HT1080 (cell line): Measurements from ENCODE around the gene DPYD. TPM values are rescaled to one million over a fixed set of nuclear protein-coding genes. Genes with fewer than 3 reads are reported as not detected.

Source experiments
- DNase-seq: peaks from one replicate; pipeline ENCODE4 v3.0.0-alpha.2; 2015; ENCODE audit warnings: low read depth
- total RNA-seq: library from RNA; depleted of rRNA; stranded (reverse); fragments of >200 nt; shearing (Covaris generic); gene quantifications from 2 replicates; pipeline ENCODE4 v1.2.3, GENCODE V29; 2014

The DPYD gene
- total RNA-seq, 1 experiment from 2014 or later: 24.1 TPM

DNA sequence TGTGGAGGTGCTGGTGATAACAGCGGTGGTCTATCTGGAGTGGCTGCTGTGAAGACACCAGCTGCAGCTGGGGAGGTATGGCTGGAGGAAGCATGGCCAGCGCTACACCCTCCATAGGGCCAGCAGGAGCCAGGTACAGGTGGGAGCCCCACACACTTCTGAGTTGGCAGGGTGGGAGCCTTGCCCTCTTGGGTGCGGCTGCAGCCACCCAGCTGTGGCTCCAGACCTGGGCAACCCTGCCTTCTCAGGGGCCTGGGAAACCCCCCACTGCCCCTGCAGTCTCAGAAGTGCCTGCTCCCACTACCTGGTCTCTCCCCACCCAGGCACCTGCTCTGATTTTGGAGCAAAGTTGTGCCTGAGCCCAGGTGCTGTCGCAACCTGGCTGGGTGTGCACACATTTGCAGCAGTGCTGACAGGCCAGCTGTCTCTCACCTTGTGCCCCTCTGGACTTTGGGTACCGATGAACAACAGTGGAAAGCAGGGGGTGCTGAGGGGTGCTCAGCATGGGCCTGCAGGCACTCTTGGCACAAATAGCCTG lies 76.2 kb downstream of the DPYD start:
- DNase-seq: no peak

DNA sequence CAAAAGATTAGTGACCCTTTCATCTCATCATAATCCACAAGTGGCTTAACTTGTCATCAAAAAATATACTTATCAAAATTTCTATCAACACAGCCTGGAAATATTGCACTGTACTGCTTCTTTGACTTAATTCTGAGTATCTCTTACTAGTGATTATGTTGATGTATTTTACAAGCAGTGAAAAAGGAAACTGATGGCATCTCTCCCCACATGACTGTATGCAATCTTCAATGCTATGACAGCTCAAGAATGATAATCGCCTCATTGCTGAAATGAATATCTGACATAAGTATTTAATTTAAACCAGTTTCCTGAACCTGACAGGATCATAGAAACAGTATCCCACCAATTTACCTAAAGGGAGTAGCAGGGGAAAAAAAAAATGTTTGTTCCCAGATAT lies 79.5 kb downstream of the DPYD start:
- DNase-seq: no peak

- no peak for DNase-seq
Observed at GRCh38 chr1:97837161-97837560, 83.7 kb downstream of the DPYD start.

DNA sequence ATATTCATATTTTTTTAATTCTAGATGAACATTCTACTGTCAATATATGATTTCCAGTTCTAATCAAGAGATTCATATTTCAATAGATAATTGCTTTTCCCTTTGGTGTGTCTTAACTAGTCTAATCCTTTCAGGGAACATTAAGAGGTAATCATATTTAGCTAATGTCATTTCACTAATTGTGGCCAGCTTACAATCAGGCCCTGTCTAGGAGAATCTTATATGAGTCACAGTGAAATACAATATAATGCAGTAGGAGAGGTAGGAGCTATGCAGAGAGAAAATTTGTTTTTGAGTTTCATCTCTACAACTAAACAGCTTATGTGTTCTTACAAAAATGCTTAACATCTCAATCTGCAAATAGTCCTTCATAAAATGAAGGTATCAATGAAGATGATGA lies 85.9 kb downstream of the DPYD start:
- DNase-seq: no peak

DNA sequence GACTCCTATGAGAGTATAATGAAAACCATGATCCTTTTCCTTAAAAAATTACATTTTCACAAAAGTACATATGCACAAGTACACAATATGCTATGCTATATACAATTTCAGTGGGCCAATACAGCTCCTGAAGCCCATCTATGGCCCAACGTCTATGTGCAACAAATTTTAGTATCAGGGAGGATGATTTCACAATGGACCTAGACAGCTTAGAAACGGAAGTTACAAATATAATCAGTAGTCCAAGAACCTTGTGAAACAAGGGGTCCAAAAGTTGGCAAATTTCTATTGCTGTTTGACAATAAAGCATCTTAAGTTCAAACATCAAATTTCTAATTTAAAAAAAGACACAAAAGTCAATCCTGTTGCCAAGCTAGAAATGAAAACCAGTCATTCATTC lies 87.0 kb downstream of the DPYD start:
- DNase-seq: no peak

DNA sequence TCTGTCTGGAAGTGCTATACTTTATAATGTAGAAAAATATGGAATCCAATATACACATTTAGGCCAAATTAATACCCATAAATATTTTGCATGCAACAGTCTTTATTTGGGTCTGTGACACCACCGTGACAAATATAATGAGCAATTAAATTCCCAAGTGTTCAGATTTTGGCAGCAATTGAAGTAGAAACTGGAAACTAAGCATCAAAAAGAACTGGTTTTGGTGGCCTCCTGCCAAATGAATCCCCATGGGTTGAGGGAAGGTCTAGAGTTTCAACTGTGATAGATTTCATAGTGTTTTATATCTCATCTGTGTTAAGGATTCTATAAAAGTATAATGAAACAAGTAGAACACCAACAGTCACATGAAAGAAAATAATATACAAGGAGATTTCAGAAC lies 88.4 kb downstream of the DPYD start:
- DNase-seq: no peak

DNA sequence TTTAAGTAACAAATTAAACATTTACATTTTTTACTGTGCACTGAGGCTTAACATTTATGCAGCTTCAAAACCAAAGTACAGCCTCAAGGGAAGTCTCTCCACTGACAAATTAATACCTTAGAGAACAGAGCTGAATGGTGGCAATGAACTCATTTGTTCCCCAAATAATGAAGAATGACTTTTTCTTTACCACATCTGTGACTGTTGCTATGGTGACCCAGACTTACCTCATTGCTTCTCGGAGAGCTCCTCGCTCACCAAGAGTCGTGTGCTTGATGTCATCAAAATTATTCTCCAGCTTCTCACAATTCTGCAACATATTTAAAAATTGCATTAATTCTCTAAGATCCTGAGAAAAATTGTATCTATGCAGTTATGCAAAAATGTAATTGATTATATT lies 92.9 kb downstream of the DPYD start:
- DNase-seq: no peak

DNA sequence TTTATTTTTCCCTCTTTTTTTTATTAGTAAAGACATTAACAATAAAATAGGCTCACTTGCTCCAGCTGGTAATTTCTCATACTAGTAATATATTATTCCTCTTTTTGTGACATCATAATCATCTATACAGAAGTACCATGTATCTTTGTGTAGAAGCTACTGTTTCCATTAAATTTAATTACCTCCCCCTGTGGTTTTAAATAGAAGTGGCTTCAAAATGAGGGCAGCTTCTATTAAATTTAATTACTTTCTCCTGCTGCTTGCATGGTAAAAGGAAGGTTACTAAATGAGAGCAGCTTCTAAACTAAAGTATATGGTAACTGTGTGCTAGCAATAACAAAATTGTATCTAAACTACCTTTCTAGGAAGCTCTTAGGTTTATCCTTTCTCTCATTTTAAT lies 94.0 kb downstream of the DPYD start:
- DNase-seq: no peak

GRCh38 chr1:97824624-97825023 lies 96.2 kb downstream of the DPYD start:
- no peak for DNase-seq

- no peak for DNase-seq
Observed at GRCh38 chr1:97824200-97824599, 96.6 kb downstream of the DPYD start.

DNA sequence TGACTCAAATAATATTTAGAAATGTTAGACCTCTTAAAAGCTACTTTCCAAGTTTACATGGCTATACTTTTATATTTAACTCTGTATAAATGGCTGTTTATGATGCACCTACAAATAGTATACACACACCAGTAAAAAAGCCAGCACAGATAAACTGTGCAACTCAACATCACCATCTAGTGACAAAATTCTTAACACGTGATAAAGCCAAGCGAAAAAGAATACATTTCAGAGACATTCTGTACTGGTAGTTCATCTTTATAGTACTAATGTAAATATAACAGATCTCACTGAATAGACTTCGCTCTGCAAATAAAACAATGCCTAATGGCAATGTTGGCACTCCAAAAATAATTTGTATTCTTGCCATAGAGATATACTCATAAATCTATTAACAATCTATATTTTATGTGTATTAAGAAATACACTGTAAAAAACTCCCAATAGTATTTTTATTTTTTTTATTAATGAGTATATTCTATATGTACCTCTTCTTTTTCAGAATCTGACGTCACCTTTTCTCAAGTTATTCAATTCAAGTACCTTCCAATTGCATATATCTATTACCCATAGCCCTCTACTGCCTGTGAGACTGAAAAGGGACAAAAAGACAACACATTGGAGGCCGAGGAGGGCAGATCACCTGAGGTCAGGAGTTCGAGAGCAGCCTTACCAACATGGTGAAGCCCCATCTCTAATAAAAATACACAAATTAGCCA lies 100.2 kb downstream of the DPYD start:
- DNase-seq: peak; percentile 40

DNA sequence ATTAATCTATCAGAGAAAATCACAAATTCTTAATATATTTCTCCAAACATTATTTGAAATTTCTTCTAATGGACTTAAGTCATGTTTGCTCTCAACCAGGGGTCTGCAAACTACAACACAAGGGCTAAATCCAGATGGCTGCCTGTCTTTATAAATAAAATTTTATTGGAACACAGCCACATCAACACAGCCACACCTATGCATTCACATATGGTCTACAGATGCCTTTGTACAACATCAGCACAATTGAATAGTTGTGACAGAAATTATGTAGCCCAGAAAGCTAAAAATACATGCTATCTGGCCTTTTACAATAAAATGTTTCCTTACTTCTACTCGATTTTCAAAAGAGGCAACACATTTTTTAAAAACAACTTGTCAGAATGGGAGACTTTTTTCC lies 103.9 kb downstream of the DPYD start:
- no peak for DNase-seq

DNA sequence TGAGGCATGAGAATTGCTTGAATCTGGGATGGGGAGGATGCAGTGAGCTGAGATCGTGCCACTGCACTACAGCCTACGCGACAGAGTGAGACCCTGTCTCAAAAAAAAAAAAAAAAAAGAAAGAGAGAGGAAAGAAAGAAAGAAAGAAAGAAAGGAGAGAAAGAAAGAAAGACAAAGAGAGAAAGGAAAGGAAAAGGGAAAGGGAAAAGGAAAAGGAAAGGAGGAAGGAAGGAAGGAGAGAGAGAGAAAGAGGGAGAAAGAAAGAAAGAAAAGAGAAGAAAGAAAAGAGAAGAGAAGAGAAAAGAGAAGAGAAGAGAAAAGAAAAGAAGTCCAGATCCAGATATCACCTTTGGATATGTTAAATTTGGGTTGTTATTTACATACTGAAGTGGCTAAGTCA lies 106.0 kb downstream of the DPYD start:
- DNase-seq: no peak

DNA sequence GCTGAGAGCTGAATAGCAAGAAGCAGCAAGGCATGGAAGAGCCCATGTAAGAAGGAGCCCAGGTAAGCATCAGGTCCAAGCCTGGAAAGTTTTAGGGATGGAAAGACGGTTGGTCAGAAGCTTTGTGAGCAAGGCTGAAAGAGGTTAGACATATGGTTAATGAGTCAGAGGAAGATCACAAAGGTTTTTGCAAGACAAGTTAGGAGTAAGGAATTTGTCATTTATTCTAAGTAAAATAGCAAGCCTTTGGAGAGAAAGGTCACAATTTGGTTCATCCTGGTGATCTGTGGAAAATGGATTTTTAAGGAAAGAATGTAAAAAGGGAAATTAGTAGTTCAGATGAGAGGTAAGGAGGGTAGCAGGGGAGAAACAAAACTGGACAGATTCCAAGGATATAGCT lies 106.7 kb downstream of the DPYD start:
- DNase-seq: peak; percentile 56

- no peak for DNase-seq
Observed at GRCh38 chr1:97812076-97812475, 108.8 kb downstream of the DPYD start.

DNA sequence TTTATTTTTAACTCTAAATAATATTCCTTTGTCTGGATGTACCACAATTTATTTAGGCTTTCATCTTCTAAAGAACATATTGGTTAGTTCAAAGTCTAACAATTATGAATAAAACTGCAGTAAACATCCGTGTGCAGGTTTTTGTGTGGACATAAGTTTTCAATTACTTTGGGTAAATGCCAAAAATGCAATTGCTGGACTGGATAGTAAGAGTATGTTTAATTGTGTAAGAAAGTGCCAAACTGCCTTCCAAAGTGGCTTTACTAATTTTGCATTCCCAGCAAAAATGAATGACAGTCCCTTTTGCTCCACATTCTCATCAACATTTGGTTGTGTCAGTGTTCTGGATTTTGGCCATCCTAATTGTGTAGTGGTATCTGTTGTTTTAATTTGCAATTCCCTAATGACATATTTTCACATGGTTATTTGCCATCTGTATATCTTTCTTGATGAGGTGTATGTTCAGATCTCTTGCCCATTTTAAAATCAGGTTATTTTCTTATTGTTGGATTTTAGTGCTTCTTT lies 113.8 kb downstream of the DPYD start:
- no peak for DNase-seq

- no peak for DNase-seq
Observed at GRCh38 chr1:97806326-97806725, 114.5 kb downstream of the DPYD start.

- DNase-seq: no peak
Observed at GRCh38 chr1:97805093-97805492, 115.7 kb downstream of the DPYD start.

DNA sequence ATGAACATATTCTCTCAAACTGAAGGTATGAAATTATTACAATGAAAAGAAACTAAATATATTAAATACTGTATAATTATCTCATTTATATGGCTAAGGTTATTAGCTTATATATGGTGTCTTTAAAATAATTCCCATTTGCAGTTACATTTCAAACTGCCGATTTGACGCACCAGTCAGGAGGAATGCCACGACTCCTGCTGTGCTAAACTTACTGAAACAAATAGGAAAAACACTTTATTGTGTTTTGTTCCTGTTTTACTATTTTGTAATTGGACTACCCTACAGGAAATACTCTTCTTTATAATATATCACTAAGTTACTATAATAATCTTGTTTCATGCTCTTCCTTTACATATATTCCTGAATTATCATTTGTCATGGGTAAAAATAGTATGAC lies 117.8 kb downstream of the DPYD start:
- no peak for DNase-seq

DNA sequence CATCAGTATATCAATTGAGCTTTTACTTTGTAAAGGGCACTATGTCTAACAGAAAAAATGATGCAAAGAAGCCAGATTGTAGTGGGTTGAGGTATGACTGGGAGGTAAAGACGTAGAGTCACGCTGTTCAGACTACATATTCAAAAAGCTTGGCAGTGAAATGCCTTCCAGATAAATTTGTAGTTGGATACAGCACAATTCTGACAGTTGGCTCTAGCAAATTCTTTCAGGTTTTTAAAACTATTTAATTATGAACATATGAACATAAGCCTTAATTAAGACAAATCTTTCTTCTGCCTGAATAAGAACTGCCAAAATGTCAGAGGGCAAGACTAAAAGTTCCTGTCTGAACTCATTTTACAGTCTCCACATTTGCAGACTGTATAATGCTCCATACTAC lies 118.8 kb downstream of the DPYD start:
- no peak for DNase-seq

DNA sequence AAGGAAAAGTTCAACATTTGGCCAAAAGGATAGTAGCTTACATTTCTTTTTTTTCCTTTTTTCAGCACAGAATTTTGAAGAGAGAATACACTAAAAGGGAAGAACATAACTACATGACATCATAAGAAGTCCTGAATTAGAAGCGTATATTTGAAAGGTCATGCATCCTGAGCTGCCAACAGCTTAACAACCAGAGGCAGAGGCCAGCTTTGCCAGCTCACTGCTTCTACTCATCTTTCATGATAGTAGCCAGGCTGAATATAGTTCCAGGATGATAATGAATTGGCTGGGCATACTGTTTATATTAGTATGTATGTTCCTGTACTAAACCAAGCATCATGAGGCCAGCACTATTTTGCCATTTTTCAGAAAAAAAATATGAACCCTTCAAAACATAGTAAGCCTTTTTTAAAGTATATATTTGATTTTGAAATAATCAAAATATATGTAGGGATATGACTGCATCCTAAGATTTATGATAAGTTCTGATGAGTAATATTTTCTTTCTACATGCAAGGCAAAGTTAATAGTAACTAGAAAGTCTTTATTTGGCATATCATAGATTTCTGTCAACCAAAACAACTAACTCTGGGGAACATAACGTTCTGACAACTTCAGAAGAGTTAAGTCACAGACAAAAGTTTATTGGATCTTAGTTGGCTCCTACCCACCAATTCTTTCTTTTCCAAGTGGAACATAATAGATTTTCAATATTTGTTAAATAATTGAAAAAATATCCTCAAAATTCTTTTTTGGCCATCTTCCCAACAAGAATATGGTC lies 123.2 kb downstream of the DPYD start:
- no peak for DNase-seq

- DNase-seq: no peak
Observed at GRCh38 chr1:97796711-97797110, 124.1 kb downstream of the DPYD start.

DNA sequence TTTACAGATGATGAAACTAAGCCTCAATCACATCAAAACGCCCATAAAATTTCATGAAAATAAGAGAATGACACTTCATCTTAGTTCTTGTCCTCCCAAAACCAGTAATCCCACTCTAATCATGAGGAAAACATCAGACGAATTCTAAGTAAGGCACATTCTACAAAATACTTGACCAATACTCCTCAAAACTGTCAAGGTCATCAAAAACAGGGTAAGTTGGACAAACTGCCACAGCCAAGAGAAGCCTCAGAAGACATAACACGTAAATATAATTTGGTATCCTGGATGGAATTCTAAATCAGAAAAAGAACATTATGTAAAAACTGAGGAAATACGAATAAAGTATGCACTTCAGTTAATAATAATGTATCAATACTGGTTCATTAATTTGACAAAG lies 128.2 kb downstream of the DPYD start:
- no peak for DNase-seq
